Activated CD4-positive, alpha-beta T cell treated with anti-CD3 and anti-CD28 coated beads, Interleukin-10, Interleukin-2, amounts not matched to agents 100 ng/mL and 50 ng/mL, durations not matched to agents 16 hours and 8 hours (primary cell): ENCODE measurements around the gene PSMD13.

ENCODE experiments used
- DNase-seq: peaks from one replicate; pipeline ENCODE4 v3.0.0-alpha.2; 2020

The PSMD13 gene

GRCh38 chr11:279040-279965 is 42.5 kb downstream of the PSMD13 start:
- DNase-seq: no peak

DNA sequence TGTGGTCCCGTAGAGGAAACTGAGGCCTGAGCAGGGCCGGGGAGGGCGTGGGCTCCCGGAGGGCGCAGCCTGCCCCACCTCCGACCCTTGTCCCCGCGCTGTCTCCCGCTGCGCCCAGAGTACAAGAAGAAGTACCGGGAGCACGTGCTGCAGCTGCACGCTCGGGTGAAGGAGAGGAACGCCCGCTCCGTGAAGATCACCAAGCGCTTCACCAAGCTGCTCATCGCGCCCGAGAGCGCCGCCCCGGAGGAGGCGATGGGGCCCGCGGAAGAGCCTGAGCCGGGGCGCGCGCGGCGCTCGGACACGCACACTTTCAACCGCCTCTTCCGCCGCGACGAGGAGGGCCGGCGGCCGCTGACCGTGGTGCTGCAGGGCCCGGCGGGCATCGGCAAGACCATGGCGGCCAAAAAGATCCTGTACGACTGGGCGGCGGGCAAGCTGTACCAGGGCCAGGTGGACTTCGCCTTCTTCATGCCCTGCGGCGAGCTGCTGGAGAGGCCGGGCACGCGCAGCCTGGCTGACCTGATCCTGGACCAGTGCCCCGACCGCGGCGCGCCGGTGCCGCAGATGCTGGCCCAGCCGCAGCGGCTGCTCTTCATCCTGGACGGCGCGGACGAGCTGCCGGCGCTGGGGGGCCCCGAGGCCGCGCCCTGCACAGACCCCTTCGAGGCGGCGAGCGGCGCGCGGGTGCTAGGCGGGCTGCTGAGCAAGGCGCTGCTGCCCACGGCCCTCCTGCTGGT is 43.4 kb downstream of the PSMD13 start:
- peak; percentile 45 for DNase-seq

GRCh38 chr11:280706-281485 is 44.1 kb downstream of the PSMD13 start:
- DNase-seq: no peak

- no peak for DNase-seq
Observed at GRCh38 chr11:281486-282161, 44.8 kb downstream of the PSMD13 start.

GRCh38 chr11:282171-282570 is 45.4 kb downstream of the PSMD13 start:
- DNase-seq: no peak

GRCh38 chr11:282630-283360 is 46.0 kb downstream of the PSMD13 start:
- DNase-seq: no peak

DNA sequence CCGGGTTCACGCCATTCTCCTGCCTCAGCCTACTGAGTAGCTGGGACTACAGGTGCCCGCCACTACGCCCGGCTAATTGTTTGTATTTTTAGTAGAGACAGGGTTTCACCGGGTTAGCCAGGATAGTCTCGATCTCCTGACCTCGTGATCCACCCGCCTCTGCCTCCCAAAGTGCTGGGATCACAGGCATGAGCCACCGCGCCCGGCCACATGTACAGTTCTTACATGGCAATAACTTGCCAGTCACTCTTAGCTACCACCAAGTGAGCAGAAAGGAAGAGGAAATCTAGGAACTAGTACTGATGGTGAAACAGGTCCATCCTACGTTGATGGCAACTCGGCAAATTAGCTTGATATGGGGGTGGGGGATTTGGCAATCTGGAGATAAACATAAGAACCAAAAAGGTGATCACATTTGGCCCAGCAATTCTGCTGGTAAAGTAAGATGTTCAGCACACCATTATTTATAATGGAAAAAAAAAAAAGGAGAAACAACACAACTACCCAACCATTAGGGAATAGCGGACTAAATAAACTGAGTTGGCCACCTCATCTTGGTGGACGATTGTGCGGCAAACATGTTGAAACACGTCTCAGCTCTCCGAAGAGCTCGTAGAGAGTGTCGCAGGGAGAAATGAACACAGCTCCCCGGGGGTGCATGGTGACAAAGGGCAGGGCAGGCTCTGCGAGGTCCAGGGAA is 46.8 kb downstream of the PSMD13 start:
- DNase-seq: no peak

GRCh38 chr11:284105-285020 is 47.6 kb downstream of the PSMD13 start:
- no peak for DNase-seq

DNA sequence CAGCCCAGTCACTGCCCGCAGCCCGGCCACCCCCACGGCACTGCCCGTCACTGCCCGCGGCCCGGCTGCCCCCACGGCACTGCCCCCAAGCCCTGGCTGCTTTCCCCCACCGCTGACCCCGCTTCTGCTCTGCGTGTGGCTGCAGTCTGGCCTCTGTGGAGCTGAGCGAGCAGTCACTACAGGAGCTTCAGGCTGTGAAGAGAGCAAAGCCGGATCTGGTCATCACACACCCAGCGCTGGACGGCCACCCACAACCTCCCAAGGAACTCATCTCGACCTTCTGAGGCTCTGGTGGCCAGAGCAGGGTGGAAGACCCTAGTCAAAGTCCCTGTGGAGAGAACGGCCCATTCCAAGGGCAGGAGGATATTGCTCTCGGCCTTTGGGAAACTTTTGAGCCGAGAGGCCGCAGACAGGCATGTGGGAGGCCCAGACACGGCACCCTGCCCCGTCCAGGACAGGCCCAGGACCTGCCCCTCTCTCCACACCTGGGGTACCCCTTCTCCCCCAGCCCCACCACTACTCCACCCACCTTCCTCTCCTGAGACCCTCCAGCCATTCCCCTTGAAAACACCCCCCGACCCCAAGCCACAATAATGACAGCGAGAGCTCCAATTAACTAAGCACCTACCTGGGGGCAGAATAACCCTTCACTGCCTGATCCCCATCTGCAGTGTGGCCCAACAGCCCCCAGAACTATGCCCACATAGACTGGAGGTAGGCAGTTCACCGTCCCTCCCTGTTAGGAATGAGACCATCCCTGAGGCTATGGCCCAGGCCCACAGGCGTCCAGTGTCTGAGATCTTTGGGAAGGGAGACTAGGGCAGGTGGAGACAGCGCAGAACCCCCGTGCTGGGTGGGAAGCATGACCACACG is 48.5 kb downstream of the PSMD13 start:
- DNase-seq: no peak

DNA sequence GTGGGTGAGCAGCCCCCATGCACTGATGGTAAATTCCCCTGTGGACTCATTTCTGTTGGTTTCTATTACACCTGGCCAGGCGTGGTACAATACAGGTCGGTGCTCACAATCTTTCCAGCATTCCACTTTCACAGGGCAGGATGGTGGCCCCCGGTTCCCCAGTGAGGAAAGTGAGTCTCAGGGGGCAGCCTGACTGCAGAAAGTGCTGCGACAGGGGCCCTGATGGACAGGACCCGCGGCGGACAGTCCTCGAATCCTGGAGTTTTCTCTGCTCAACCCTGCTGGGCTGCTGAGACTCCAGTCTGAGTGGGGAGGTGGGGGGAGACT is 49.1 kb downstream of the PSMD13 start:
- DNase-seq: no peak

DNA sequence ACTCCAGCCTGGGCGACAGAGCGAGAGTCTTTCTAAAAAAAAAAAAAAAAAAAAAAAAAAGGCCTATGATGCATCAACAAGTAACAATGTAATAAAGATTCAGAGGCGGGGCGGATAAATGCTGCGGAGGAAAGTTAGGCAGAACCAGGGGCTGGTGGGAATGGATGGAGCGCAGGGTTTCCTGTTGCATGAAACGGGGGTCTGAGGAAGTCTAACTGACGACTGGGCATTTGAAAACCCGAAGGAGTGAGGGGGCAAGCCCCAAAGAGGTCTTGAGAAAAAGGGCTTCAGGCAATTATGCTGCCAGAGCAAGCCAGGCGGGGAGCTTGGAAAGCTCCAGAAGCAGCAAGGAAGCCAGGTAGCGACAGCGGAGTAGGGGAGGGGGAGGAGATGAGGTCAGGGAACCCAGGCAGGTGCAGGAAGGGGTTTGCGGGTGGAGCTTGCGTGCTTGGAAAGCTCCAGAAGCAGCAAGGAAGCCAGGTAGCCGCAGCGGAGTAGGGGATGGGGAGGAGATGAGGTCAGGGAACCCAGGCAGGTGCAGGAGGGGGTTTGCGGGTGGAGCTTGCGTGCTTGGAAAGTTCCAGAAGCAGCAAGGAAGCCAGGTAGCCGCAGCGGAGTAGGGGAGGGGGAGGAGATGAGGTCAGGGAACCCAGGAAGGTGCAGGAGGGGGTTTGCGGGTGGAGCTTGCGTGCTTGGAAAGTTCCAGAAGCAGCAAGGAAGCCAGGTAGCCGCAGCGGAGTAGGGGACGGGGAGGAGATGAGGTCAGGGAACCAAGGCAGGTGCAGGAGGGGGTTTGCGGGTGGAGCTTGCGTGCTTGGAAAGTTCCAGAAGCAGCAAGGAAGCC is 50.4 kb downstream of the PSMD13 start:
- peak; percentile 35 for DNase-seq

DNA sequence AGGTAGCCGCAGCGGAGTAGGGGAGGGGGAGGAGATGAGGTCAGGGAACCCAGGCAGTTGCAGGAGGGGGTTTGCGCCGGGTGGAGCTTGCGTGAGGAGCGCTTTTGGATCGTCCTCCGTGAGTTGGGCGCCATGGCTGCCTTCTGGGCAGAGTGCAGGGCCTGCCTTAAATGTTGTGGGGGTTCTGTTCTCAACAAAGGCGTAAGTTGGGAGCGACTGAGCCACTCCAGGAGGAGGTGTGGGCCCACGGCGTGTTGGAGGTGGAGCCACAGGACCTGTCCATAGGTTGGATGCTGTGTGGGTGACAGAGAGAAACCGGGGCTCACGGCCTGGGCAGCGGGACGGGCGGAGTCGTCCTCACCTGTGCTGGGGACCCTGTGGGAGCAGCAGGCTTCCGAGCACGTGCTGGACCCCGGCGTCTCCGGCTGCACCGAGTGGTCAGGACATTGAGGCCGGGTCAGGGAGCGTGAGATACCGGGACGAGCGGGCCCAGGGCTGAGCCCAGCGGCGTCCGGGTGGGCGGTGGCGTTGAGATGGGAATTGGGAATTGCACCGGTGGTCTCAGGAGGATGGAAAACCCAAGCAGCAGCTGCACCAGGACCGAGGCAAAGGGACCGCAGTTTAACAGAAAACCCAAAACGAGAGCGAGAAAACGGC is 51.2 kb downstream of the PSMD13 start:
- DNase-seq: no peak

GRCh38 chr11:288478-289397 is 52.0 kb downstream of the PSMD13 start, which contains the start of gene PGGHG:
PGGHG (plus strand) TSS chr11:289126; CDS start chr11:289817, 691 bp downstream.
- DNase-seq: peak; percentile 59

- DNase-seq: no peak
Observed at GRCh38 chr11:289398-289711, 52.6 kb downstream of the PSMD13 start.

- DNase-seq: no peak
Observed at GRCh38 chr11:289712-290620, 53.2 kb downstream of the PSMD13 start.
